Transverse colon (tissue), 4 donors: Measurements from ENCODE around the gene RPL23. TPM values are rescaled to one million over a fixed set of nuclear protein-coding genes. Genes with fewer than 3 reads are reported as not detected.
A peak's percentile ranks its signal among the peaks of the same experiment; 100 is the strongest.

Experiments used
- DNase-seq: peaks from one replicate; pipeline ENCODE4 v3.0.0-alpha.2; 2019
- H3K27ac ChIP-seq, 4 donors: fragments of 200-600 bp; sonication (generic); 2 replicates each; pipeline ENCODE4 v1.5.1; 2016 to 2018; ENCODE audit warnings: inconsistent platforms in 4 of 4
- H3K27me3 ChIP-seq: fragments of 200-600 bp; sonication (generic); 2 replicates; pipeline ENCODE4 v1.5.1; 2017; ENCODE audit warnings: inconsistent platforms
- H3K36me3 ChIP-seq, 4 donors: fragments of 200-600 bp; sonication (generic); 2 replicates each; pipeline ENCODE4 v1.5.1; 2017 to 2019; ENCODE audit warnings: inconsistent platforms in 4 of 4
- H3K4me1 ChIP-seq, 4 donors: fragments of 200-600 bp; sonication (generic); 2 replicates each; pipeline ENCODE4 v1.5.1; 2017 to 2020; ENCODE audit warnings: inconsistent platforms in 4 of 4
- H3K4me3 ChIP-seq, 4 donors: fragments of 200-600 bp; sonication (generic); 1 replicate in 1 of 4; 2 replicates in 3 of 4; pipeline versions ENCODE4 v1.5.1 to v1.6.1; 2017 to 2019; ENCODE audit warnings: inconsistent platforms in 4 of 4
- H3K9me3 ChIP-seq, 2 donors: fragments of 200-600 bp; sonication (generic); 2 replicates each; pipeline ENCODE4 v1.5.1; 2017 to 2019; ENCODE audit warnings: inconsistent platforms in 2 of 2
- CTCF ChIP-seq, 5 experiments: fragments of 200-600 bp in 3 of 5; fragments of 450-650 bp in 2 of 5; sonication (generic) in 3 of 5; IDR thresholded peaks; 1 replicate in 2 of 5; 2 replicates in 3 of 5; pipeline ENCODE4 v1.5.1; 2016 to 2017; ENCODE audit warnings: antibody characterized with exemption in 5 of 5, inconsistent platforms in 3 of 5, mild to moderate bottlenecking in 2 of 5, moderate library complexity in 1 of 5
- EP300 ChIP-seq: sonication (generic); formaldehyde crosslinking; IDR thresholded peaks from one replicate; pipeline ENCODE4 v1.6.1; 2017; ENCODE audit warnings: antibody characterized with exemption, low read depth
- POLR2A ChIP-seq: fragments of 450-650 bp; IDR thresholded peaks from one replicate; pipeline ENCODE4 v1.6.1; 2016; ENCODE audit warnings: antibody characterized with exemption, mild to moderate bottlenecking, moderate library complexity
- POLR2AphosphoS5 ChIP-seq, 3 donors: sonication (generic); formaldehyde crosslinking; IDR thresholded peaks; one replicate each; pipeline ENCODE4 v1.6.1; 2016; ENCODE audit warnings: antibody characterized with exemption in 3 of 3
- WGBS, 2 donors: methylation state at CpG; one replicate each; pipeline ENCODE4 v1.1.5; 2018; ENCODE audit warnings: low coverage in 1 of 2; 5-methylcytosine and 5-hydroxymethylcytosine counted together
- in situ Hi-C, 4 donors: fragments of 200-750 bp; cut with MboI; loops; one replicate each; pipeline versions ENCODE4 v1.15.0 to v1.15.1; 2017; ENCODE audit warnings: low sequenced_read_pairs in 3 of 4, low pct_ligation_motif_present in 1 of 4, low pct_unique_long_range_greater_than_20kb in 1 of 4
- intact Hi-C: fragments of 100-400 bp; cut with DNase I; formaldehyde crosslinking; loops from one replicate; pipeline ENCODE4 v1.15.1; 2023; ENCODE audit warnings: low total_unique reads
- total RNA-seq, 4 donors: library from RNA; depleted of rRNA; stranded (reverse); fragments of >200 nt; gene quantifications; one replicate each; pipeline ENCODE4 v1.1.0, GENCODE V29; 2016

The RPL23 gene
- total RNA-seq, 4 donors from 2014 or later: 386 to 1,109 (median 710) TPM

GRCh38 chr17:38850374-38850773, 3.1 kb downstream of the RPL23 start:
- Histone ChIP-seq H3K4me1 (peaks cover 11 to 29% (median 25%) of the 10 kb centered on the region in 4 donors), H3K27ac (no peak overlapping the region), H3K27me3 (no peaks in the 10 kb centered on the region), H3K36me3 (peaks cover 0 to 48% (median 14%) of the 10 kb centered on the region in 4 donors), H3K4me3 (no peak overlapping the region), H3K9me3 (no peaks in the 10 kb centered on the region)
- 70 to 71% methylated on average over 6 to 7 of the region's 7 CpGs for WGBS, 2 donors
- intact Hi-C loops: no loop called here
- DNase-seq: no peak
- no peak for TF ChIP-seq EP300
- TF ChIP-seq CTCF (IDR thresholded peaks at IDR 0.05): no peak
- no peak for TF ChIP-seq POLR2AphosphoS5 (IDR thresholded peaks at IDR 0.05)
- no peak for TF ChIP-seq POLR2A
- in situ Hi-C loops: loop anchor here in 1 of 4 donors (25.0 kb wide), 1 partner anchor 312 kb away; the partner anchor contains the start of genes ARL5C and PLXDC1

GRCh38 chr17:38848939-38849605, 4.4 kb downstream of the RPL23 start:
- WGBS, 2 donors: 77 to 79% methylated on average over 7 to 16 of the region's 16 CpGs
- in situ Hi-C loops: no loop called here
- no peak for DNase-seq
- no peak overlapping the region for H3K4me3 ChIP-seq
- no peaks in the 10 kb centered on the region for H3K9me3 ChIP-seq
- H3K4me1 ChIP-seq: peaks cover 11 to 31% (median 24%) of the 10 kb centered on the region in 4 donors
- no peak for TF ChIP-seq POLR2A
- no peak for TF ChIP-seq CTCF (IDR thresholded peaks at IDR 0.05)
- no peaks in the 10 kb centered on the region for H3K27me3 ChIP-seq
- intact Hi-C loops: no loop called here
- peaks cover 0 to 48% (median 14%) of the 10 kb centered on the region in 4 donors for H3K36me3 ChIP-seq
- no peak overlapping the region for H3K27ac ChIP-seq

GRCh38 chr17:38848557-38848891, 5.0 kb downstream of the RPL23 start:
- WGBS, 2 donors: 100% methylated on average over 1 of the region's 1 CpG; no CpG with 5 or more reads in 1 of the 2 donors
- TF ChIP-seq CTCF (IDR thresholded peaks at IDR 0.05): no peak
- in situ Hi-C loops (no loop called here), intact Hi-C loops (no loop called here)
- no peak overlapping the region for H3K27ac ChIP-seq
- H3K4me3 ChIP-seq: no peak overlapping the region
- H3K9me3 ChIP-seq: no peaks in the 10 kb centered on the region
- no peak for DNase-seq
- peaks cover 11 to 34% (median 24%) of the 10 kb centered on the region in 4 donors for H3K4me1 ChIP-seq
- no peaks in the 10 kb centered on the region for H3K27me3 ChIP-seq
- H3K36me3 ChIP-seq: peaks cover 0 to 48% (median 14%) of the 10 kb centered on the region in 4 donors

GRCh38 chr17:38844261-38844757, 9.2 kb downstream of the RPL23 start:
- whole genome bisulfite sequencing, 2 donors: 62 to 70% methylated on average over 9 to 12 of the region's 13 CpGs
- Histone ChIP-seq H3K4me3 (no peak overlapping the region), H3K36me3 (peaks cover 0 to 19% (median 8%) of the 10 kb centered on the region in 4 donors), H3K27ac (peak overlapping the region in 1 of 4 donors; percentile 55), H3K9me3 (no peaks in the 10 kb centered on the region), H3K4me1 (peaks cover 0 to 7% (median 0%) of the 10 kb centered on the region in 4 donors), H3K27me3 (no peaks in the 10 kb centered on the region)
- DNase-seq: peak; percentile 41
- TF ChIP-seq POLR2AphosphoS5 (IDR thresholded peaks at IDR 0.05) (no peak), CTCF (IDR thresholded peaks at IDR 0.05) (no peak), POLR2A (no peak), EP300 (no peak)
- in situ Hi-C loops: no loop called here
- intact Hi-C loops: no loop called here
